Stimulated activated CD4-positive, alpha-beta T cell treated with anti-CD3 and anti-CD28 coated beads, TNF-alpha, amount 100 ng/mL, for 4 hours (primary cell): ENCODE data around the gene ADRA1B.

ENCODE experiments used
- DNase-seq, 3 experiments: peaks; one replicate each; pipeline ENCODE4 v3.0.0-alpha.2; 2020; ENCODE audit warnings: low read depth in 3 of 3

The ADRA1B gene

GRCh38 chr5:159901772-159902171, 14.5 kb upstream of the ADRA1B start:
- no peak for DNase-seq

GRCh38 chr5:159902444-159903121, 13.7 kb upstream of the ADRA1B start:
- DNase-seq: no peak

DNA sequence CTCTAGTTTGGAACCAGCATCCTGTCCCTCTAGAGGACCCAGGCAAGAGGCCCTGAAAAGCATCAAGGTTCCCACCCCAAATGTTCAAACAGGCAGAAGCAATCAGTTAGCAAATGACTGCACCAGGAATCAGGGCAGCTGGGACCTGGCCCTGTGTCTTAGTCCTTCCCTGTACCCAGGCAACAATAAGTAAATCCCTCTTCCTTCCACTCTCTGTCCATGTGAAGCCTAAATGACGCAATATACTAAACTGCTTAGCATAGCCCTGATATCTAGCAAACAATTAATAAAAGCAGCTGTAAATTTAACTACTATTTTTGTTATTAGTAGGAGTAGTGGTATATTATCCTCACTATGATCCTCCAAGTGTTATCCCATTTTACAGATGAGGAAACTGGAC, 13.2 kb upstream of the ADRA1B start:
- no peak for DNase-seq

GRCh38 chr5:159904874-159905273, 11.4 kb upstream of the ADRA1B start:
- no peak for DNase-seq

- no peak for DNase-seq
Observed at GRCh38 chr5:159905496-159905895, 10.8 kb upstream of the ADRA1B start.

DNA sequence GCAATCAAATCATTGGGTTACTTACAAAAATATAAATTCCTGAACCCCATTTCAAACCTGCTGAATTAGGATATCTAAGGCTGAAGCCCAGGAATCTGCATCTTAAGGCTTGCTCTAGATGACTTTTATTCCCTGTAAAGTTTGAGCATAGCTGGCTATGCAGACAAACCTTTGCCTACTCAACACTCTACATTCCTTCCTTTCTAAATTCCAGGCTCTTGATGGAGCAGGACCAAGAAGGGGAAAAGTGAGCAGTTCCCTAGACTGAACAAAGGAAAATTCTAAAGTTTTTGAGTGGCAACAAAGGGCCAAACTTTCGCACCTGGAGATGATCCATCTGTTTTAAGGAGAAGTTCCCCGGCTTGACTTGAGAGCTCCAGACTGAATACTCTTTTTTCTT, 9.8 kb upstream of the ADRA1B start:
- DNase-seq: no peak

- no peak for DNase-seq
Observed at GRCh38 chr5:159906943-159907342, 9.3 kb upstream of the ADRA1B start.

DNA sequence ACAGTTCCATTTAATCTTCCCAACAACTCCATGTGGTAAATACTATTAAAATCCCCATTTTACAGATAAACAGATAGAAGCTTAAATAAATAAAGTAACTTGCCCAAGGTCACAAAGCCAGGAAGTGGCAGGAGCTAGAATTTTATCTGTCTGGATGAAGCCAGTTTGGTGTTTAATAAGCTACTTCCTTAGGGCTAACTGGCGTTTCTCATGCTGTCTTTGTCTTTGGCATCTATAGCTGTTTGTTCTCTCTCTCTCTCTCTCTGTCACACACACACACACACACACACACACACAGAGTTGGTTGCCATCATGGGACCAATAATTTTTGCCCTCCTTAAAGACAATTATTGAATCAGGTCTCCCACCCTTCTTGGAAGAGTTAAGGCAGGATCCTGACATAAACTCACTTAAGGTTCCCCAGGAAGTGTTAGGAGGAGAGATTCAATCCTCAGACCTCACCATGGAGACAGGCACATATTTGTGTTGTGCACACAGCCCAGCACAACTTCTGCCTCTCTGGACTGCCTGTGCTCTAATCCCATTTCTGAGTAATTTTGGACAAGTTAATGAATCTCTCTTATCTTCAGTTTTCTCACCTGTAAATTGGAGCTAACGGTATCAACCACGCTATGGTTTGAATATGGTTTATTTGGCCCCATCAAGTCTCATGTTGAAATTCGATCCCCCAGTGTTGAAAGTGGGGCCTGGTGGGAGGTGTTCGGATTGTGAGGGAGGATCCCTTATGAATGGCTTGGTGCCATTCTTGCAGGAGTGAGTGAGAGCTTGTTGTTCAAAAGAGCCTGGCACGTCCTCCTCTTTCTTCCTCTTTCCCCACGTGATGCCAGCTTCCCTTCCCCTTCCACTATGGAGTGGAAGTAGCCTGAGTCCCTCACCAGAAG, 8.3 kb upstream of the ADRA1B start:
- no peak for DNase-seq

DNA sequence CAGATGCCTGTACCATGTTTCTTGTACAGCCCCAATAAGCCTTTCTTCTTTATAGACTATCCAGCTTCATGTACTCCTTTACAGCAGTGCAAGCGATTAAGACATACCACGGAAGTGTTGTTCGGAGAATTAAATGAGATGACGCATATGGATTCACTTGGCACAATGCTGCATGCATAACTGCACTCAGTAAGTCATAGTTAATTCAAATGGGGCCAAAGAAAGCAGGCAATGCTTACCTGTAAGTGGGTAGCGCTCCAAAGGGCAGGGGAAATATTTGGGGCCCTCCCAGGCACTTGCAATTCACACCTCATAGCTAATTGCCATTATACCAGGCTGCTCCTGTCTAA, 7.7 kb upstream of the ADRA1B start:
- DNase-seq: no peak

DNA sequence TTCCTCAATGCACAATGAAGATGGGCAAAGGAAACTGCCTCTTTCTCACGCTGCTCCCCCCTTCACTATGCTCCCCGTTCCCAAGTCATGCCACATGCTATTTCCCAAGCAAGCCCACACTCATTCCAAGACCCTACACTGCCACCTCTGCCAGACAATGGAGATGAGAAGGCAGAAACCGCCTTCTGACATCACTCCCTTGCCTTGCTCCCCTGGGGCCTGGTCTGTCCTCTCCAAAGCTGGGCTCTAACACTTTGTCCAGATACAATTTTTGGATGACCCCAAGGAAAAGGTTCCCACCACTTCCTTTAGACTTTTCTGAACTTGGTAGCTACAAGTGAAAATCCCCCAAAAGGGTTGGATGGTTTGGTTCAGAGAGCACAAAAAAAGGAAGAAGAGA, 7.2 kb upstream of the ADRA1B start:
- DNase-seq: no peak

DNA sequence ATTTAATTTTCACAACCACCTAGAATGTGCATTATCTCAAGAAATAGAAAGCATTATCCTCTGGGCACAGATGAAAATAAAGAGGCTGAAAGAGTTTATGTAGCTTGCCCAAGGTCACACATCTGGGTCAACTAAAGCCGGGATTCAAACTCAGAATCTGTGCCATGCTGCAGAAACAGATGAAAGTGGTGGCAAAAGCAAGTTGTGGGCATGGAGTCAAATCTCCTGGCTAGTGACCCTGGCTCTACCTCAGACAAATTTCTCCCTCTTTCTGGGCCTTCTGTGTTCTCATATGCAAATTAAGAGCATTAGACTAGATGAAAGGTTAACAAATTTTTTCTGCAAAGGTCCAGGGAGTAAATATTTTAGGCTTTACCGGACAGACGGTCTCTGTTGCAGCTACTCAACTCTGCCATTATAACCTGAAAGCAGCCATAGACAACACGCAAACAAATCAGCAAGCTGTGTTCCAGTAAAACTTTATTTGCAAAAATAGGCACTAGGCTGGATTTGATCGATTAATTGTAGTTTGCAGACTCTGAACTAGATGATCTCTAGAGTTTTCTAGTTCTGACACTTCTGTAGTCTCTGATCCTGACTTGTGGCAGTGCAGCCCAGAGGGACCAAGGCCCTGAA, 6.0 kb upstream of the ADRA1B start:
- DNase-seq: no peak

GRCh38 chr5:159910843-159911229, 5.4 kb upstream of the ADRA1B start:
- no peak for DNase-seq

GRCh38 chr5:159911349-159911748, 4.9 kb upstream of the ADRA1B start:
- DNase-seq: no peak

GRCh38 chr5:159912033-159912800, 4.1 kb upstream of the ADRA1B start:
- no peak for DNase-seq

GRCh38 chr5:159913048-159913447, 3.2 kb upstream of the ADRA1B start:
- no peak for DNase-seq

DNA sequence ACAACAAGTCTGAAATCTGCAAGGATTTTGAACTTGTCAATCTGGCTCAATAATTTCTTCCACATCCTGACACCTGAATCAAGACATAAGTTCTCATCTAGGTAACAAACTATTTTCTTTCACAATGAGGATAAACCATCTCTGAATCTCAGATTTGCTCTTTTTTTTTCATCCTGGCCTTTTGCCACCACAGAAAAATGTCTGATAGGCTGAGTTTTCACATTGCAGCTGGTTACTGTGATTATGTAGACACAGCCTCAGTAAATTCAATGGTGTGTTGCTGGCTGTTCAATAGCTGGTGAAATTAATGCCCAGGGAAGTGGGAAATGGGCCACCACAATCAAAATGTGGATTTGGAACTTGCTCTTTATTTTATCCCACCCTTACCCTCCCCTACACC, 2.8 kb upstream of the ADRA1B start:
- no peak for DNase-seq

GRCh38 chr5:159916841-159917761, 819 bp downstream of the ADRA1B start:
- no peak for DNase-seq

GRCh38 chr5:159917994-159918393, 1.7 kb downstream of the ADRA1B start:
- no peak for DNase-seq

- DNase-seq: no peak
Observed at GRCh38 chr5:159921721-159922120, 5.4 kb downstream of the ADRA1B start.

DNA sequence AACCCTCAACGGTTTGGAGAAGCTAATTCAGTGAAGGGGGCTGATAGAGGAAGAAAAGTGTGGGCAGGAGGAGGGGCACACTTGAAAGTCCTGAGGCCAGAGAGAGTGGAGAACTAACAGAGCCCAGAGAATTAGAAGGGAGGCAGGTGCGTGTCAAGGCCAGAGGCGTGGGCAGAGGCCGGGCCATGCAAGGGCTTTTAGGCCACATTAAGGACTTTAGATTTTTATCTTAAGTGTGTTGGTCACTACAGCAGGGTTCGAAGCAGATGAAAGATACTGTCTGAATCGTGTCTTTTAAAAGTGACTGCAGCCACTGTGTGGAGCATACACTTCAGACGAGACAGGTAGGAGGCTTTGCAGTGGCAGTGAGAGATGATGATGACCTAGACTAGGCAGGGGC, 6.7 kb downstream of the ADRA1B start:
- DNase-seq: no peak
